Stimulated activated naive CD8-positive, alpha-beta T cell treated with anti-CD3 and anti-CD28 coated beads, Interleukin-15, Interleukin-2, amounts not matched to agents 100 ng/mL and 50 ng/mL, for 24 hours (primary cell): ENCODE measurements around the gene MYBPC3.

ENCODE experiments used
- H3K27ac Mint-ChIP-seq: one replicate; pipeline ENCODE4 v1.8.0; 2021; ENCODE audit warnings: mild to moderate bottlenecking, mixed read lengths
- H3K27me3 Mint-ChIP-seq: one replicate; pipeline ENCODE4 v1.8.0; 2021; ENCODE audit warnings: mixed read lengths
- H3K36me3 Mint-ChIP-seq: one replicate; pipeline ENCODE4 v1.8.0; 2021; ENCODE audit warnings: low read depth, mixed read lengths
- H3K4me1 Mint-ChIP-seq: one replicate; pipeline ENCODE4 v1.8.0; 2021; ENCODE audit warnings: low read depth, mixed read lengths
- H3K4me3 Mint-ChIP-seq: one replicate; pipeline ENCODE4 v1.8.0; 2021; ENCODE audit warnings: mild to moderate bottlenecking, mixed read lengths
- H3K9me3 Mint-ChIP-seq: one replicate; pipeline ENCODE4 v1.8.0; 2021; ENCODE audit warnings: mixed read lengths

The MYBPC3 gene

DNA sequence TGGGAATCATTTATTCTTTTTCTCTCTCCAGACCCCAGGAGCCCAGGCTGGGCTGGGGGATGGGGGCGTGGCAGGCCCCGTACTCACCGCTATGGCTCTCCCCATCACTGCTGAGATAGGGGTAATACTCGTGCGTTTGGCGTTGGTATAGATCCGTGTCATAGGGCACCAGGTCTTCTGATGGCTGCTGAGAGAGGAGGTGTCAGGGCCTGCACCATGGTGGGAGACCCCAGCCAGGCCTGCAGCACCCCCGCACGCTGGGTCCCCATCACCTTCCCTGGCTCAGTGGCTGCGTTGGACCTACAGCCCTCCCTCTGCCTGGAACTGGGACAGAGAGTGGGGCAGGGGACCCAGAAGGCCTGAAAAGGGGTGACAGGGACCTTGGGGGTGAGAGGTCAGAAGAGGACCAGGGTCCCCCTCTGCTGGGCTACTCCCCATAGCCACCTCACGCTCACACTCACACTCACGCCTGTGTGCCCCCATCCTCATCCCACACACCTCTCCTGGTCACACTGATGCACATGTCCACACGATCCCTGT lies 23.1 kb upstream of the MYBPC3 start:
- H3K36me3 Mint-ChIP-seq, result no peaks in the 10 kb centered on the region
- H3K4me3 Mint-ChIP-seq, result no peak overlapping the region
- H3K27me3 Mint-ChIP-seq, result no peaks in the 10 kb centered on the region
- no peaks in the 10 kb centered on the region for H3K9me3 Mint-ChIP-seq
- no peak overlapping the region for H3K27ac Mint-ChIP-seq
- peaks cover 26% of the 10 kb centered on the region for H3K4me1 Mint-ChIP-seq

DNA sequence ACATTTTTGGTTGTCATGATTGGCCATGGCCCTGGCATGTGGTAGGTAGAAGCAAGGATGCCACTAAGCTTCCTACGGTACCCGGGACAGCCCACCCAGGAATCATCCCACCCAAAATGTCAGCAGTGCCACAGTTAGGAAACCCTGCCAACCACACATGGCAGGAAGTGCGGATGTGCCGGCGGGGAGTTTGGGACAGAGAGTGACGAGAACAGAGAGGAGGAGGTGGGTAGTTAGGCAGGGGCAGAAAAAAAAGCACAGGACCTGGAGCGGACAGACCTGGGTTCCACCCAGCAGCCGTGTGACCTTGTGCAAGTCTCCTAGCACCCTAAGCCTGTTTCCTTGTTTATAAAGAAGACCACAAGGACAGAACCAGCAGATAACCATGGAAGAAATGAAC lies 22.5 kb upstream of the MYBPC3 start:
- Mint-ChIP-seq H3K9me3 (no peaks in the 10 kb centered on the region), H3K27me3 (no peaks in the 10 kb centered on the region), H3K4me3 (peak overlapping the region; percentile 20), H3K27ac (no peak overlapping the region), H3K36me3 (no peaks in the 10 kb centered on the region), H3K4me1 (peaks cover 29% of the 10 kb centered on the region)

DNA sequence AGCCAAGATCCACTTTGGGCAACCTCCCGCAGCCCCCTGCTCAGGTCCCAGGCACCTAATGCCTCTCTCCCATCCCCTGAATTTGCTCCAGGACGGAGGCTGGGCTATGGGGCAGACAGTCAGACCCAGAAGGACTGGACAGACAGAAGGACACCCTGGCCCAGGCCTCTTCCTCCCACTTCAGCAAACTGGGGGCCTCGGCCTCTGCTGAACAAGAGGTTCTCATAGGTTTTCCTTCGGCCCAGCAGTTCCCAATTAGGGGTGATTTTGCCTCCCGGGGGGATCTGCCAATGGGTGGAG lies 22.2 kb upstream of the MYBPC3 start:
- H3K4me3 Mint-ChIP-seq, result peak overlapping the region; percentile 20
- H3K27me3 Mint-ChIP-seq, result no peaks in the 10 kb centered on the region
- no peaks in the 10 kb centered on the region for H3K36me3 Mint-ChIP-seq
- H3K4me1 Mint-ChIP-seq, result peaks cover 33% of the 10 kb centered on the region
- H3K27ac Mint-ChIP-seq, result no peak overlapping the region
- H3K9me3 Mint-ChIP-seq, result no peaks in the 10 kb centered on the region

DNA sequence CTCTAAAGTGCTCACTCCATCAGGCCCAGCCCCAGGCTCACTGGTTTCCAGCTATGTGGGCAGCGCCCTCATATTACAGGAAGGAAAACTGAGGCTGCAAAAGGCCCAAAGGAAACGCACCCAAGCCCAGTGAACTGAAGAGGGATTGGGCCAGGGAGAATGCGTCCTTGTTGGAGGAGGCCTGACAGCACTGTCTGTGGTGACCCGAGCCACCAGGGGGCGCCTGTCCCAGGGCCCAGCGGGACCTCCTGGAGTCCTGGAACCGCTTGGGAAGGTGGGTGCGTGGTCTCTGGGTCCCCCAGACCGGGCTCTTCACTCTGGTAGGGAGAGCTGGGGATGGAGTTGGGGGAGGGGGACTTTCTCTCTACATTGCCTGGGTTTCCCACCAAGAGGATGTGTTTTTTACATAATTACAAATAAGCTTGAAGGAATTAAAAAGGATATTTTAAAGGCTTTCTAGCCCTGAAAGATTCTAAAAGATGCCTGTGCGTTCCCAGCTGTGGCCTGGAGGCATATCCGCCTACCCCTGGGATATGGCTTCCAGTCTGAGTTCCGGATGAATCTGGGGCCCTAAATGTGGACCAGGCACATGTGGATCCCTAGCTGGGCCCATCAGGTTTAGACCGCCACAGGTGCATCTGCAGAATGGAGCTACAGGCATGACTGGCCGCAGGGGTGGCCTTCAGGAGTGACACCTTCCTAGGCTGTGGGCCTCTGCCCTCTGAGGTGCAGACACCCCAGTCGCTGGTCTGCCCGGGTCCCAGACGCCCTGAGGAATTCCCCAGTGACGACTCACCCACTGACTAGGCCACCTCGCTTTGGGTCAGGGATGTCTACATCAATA lies 21.6 kb upstream of the MYBPC3 start:
- no peak overlapping the region for H3K4me3 Mint-ChIP-seq
- H3K27me3 Mint-ChIP-seq, result no peaks in the 10 kb centered on the region
- no peaks in the 10 kb centered on the region for H3K36me3 Mint-ChIP-seq
- no peak overlapping the region for H3K27ac Mint-ChIP-seq
- no peaks in the 10 kb centered on the region for H3K9me3 Mint-ChIP-seq
- peaks cover 39% of the 10 kb centered on the region for H3K4me1 Mint-ChIP-seq

DNA sequence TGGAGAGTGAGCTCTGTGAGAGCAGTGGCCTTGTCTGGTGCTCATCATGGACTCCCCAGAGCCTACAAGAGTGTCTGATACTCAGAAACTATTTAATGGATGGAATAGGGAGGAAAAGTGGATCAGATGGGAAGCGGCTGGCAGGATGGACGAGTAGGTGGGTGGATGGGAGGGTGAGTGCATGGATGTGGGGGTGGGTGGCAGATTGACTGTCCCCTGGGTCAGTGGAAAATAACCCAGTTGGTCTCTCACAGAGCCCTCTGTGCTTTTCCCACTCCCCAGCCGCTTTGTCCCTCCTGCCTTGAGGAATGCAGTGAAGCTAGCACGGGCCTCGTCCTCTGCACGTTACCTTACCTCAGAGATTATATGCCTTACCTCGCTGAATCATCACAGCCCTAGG lies 19.9 kb upstream of the MYBPC3 start:
- Mint-ChIP-seq H3K27ac (no peak overlapping the region), H3K27me3 (no peaks in the 10 kb centered on the region), H3K4me3 (no peak overlapping the region), H3K4me1 (peaks cover 44% of the 10 kb centered on the region), H3K36me3 (peaks cover 4% of the 10 kb centered on the region), H3K9me3 (no peaks in the 10 kb centered on the region)

DNA sequence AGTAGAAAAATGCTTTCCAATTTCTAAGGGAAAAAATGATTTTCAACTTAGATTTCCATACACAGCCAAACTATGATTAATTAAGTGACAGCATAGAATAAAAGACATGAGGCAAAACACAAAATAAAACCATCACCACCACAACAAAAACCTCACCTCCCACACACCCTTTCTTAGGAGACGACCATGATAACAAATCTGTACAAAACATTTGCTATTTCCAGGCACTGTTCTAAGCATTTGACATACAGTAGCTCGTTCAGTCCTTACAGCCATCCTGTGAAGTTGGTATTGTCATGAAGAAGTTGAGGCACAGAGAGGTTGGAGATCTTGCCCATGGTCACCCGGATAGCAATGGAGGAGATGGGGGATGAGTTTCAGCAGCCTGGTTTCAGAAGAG lies 17.2 kb upstream of the MYBPC3 start:
- no peaks in the 10 kb centered on the region for H3K9me3 Mint-ChIP-seq
- H3K4me3 Mint-ChIP-seq, result peak overlapping the region; percentile 56
- peaks cover 8% of the 10 kb centered on the region for H3K36me3 Mint-ChIP-seq
- H3K27me3 Mint-ChIP-seq, result no peaks in the 10 kb centered on the region
- H3K4me1 Mint-ChIP-seq, result peaks cover 44% of the 10 kb centered on the region
- peak overlapping the region; percentile 93 for H3K27ac Mint-ChIP-seq

DNA sequence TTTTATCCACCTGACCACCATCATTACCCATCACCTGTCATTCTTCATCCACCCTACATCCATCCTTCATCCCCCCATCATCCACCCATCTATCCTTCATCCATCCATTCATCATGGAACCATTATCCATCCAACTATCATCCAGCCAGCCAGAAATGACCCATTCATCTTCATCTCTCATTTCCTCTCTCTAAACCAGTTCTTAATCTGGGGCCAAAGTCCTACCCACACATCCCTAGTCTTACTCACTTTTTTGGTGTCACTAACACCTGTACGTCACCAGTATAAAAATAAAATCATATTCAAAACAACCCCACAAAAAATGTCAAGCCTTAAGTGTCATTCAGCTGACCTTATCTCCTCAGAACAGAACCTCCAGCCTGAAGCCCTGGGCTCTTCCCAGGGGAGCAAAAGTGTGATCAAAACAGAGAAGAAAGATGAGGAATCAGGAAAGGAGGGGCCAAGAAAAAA lies 13.6 kb upstream of the MYBPC3 start:
- Mint-ChIP-seq H3K4me1 (peaks cover 43% of the 10 kb centered on the region), H3K27ac (peak overlapping the region; percentile 71), H3K27me3 (no peaks in the 10 kb centered on the region), H3K9me3 (no peaks in the 10 kb centered on the region), H3K4me3 (no peak overlapping the region), H3K36me3 (peaks cover 8% of the 10 kb centered on the region)

DNA sequence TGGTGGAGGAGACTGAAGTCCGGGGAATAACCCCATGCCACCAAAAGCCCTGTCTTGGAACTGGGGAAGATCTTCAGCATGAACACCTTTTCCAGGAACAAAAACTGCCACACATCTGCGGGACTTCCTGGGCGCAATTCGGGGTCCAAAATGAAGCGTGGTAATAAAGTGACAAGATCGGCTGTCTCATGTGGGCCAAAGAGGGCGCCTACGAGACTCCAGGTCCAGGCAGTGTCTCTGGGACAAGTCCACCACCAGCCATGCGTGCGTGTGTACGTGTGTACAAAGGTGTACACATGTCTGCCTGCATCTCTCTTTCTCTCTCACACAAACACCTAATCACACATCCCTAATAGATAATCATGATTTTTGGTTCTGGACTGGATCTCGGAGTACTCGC lies 8.9 kb upstream of the MYBPC3 start:
- H3K27ac Mint-ChIP-seq, result peak overlapping the region; percentile 57
- no peaks in the 10 kb centered on the region for H3K36me3 Mint-ChIP-seq
- peaks cover 31% of the 10 kb centered on the region for H3K4me1 Mint-ChIP-seq
- no peak overlapping the region for H3K4me3 Mint-ChIP-seq
- no peaks in the 10 kb centered on the region for H3K9me3 Mint-ChIP-seq
- H3K27me3 Mint-ChIP-seq, result no peaks in the 10 kb centered on the region

DNA sequence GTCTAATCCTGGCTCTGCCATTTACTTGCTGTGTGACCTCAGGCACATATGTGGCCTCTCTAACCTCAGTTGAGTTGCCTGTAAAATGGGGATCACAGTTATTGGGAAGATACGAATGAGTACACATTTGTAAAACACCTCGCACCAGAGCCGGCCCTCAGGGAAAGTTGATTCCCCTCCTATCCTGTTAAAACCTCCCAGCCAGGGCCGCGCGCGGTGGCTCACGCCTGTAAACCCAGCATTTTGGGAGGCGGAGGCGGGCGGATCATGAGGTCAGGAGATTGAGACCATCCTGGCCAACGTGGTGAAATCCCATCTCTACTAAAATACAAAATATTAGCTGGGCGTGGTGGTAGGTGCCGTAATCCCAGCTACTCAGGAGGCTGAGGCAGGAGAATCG lies 7.8 kb upstream of the MYBPC3 start:
- H3K27ac Mint-ChIP-seq, result no peak overlapping the region
- no peaks in the 10 kb centered on the region for H3K27me3 Mint-ChIP-seq
- H3K4me1 Mint-ChIP-seq, result peaks cover 24% of the 10 kb centered on the region
- no peak overlapping the region for H3K4me3 Mint-ChIP-seq
- no peaks in the 10 kb centered on the region for H3K36me3 Mint-ChIP-seq
- H3K9me3 Mint-ChIP-seq, result no peaks in the 10 kb centered on the region

DNA sequence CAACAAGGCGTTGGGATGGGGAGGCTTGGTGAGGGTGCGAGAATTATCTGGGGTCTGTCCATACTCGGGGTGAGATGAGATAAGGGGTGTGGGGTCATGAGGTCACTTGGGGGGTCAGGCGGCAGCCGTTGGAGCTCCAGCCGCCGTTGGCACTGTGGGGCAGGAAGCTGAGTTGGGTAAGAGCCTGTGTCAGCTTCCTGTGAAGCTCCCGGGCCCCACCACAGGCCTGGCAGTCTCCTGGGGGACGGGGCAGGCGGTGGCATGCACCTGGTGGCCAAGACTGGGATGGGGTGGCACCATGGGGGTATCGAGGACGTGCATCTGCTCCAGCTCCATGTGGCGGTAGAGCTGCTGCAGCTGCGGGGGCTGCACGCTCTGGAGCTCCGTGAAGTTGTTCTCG lies 7.1 kb upstream of the MYBPC3 start:
- H3K4me1 Mint-ChIP-seq, result peaks cover 24% of the 10 kb centered on the region
- H3K36me3 Mint-ChIP-seq, result no peaks in the 10 kb centered on the region
- no peaks in the 10 kb centered on the region for H3K27me3 Mint-ChIP-seq
- H3K9me3 Mint-ChIP-seq, result no peaks in the 10 kb centered on the region
- H3K4me3 Mint-ChIP-seq, result no peak overlapping the region
- H3K27ac Mint-ChIP-seq, result peak overlapping the region; percentile 51

DNA sequence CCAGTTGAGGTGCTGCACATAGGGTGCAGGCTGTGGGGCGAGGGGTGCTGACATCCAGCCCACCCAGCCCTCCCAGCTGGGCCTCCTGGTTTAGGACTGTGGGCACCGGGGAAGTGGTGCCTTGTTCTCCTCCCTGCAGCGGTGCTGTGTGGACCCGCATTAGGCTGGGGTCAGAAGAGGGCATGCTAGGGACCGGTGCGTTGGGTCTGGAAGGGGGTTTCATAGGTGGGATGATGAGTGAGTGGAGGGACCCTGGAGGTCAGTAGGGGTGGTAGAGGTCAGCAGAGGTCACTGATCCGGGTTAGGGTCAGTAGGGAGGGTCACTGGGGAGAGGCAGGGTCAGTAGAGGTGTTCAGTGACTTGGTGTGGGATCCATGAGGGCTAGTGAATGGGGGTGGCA lies 6.7 kb upstream of the MYBPC3 start:
- H3K36me3 Mint-ChIP-seq, result no peaks in the 10 kb centered on the region
- H3K27me3 Mint-ChIP-seq, result no peaks in the 10 kb centered on the region
- H3K9me3 Mint-ChIP-seq, result no peaks in the 10 kb centered on the region
- H3K4me3 Mint-ChIP-seq, result no peak overlapping the region
- peak overlapping the region; percentile 51 for H3K27ac Mint-ChIP-seq
- H3K4me1 Mint-ChIP-seq, result peaks cover 24% of the 10 kb centered on the region

DNA sequence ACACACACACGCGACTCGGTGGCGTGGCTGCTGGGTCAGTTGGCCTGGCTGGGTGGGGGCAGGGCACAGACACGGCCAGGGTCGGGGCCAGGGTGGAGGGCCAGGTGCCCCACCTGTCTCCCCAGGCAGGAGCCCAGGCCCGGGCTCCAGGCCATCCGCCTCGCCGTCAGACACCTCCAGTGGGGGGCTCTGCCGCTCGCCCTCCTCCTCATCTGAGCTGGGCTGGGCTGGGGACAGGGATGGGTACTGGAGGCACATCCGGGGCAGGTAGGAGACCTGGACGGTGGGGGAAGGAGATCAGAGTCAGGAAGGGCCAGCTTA lies 6.2 kb upstream of the MYBPC3 start:
- Mint-ChIP-seq H3K36me3 (no peaks in the 10 kb centered on the region), H3K9me3 (no peaks in the 10 kb centered on the region), H3K4me1 (peaks cover 24% of the 10 kb centered on the region), H3K27ac (no peak overlapping the region), H3K27me3 (no peaks in the 10 kb centered on the region), H3K4me3 (no peak overlapping the region)

DNA sequence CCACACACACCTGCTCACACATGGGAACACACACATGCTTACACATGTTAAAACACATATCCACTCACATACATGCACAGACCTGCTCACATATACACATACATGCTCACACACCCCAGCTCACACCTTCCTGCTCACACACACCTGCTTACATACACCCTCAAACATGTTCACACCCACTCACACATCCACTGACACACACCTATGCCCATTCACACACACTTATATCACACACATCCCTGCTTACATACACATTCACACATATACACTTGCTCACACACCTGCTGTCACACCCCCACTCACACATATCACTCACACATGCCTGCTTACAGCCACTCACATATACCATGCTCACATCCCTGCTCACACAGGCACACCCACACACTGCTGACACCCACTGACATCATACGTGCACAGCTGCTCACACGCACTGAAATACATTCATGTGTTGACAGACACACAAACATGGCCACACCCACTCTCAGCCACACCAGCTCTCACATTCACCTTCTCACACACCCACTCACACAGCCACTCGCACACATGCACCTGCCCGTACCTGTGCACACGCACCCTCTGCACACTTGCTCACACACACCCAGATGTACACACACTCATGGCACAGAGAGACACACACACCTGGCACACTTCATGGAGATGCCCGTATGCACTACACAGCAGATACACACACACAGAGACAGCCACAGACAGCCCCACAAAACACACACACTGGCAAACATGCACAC lies 5.7 kb upstream of the MYBPC3 start:
- no peak overlapping the region for H3K4me3 Mint-ChIP-seq
- no peak overlapping the region for H3K27ac Mint-ChIP-seq
- peaks cover 24% of the 10 kb centered on the region for H3K4me1 Mint-ChIP-seq
- no peaks in the 10 kb centered on the region for H3K36me3 Mint-ChIP-seq
- no peaks in the 10 kb centered on the region for H3K27me3 Mint-ChIP-seq
- no peaks in the 10 kb centered on the region for H3K9me3 Mint-ChIP-seq

DNA sequence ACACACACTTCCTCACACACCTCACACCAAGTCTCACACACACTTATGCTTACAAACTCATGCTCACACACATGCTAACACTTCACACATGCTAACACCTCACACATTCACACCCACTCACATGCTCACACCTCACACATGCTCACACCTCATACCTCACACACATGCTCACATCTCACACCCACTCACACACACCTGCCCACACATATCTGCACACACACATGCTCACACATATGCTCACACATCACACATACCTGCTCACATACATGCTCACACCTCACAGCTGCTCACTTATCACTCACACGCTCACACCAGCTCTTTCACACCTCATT lies 4.5 kb upstream of the MYBPC3 start:
- no peaks in the 10 kb centered on the region for H3K9me3 Mint-ChIP-seq
- H3K36me3 Mint-ChIP-seq, result no peaks in the 10 kb centered on the region
- peaks cover 24% of the 10 kb centered on the region for H3K4me1 Mint-ChIP-seq
- H3K27me3 Mint-ChIP-seq, result no peaks in the 10 kb centered on the region
- no peak overlapping the region for H3K27ac Mint-ChIP-seq
- H3K4me3 Mint-ChIP-seq, result no peak overlapping the region

DNA sequence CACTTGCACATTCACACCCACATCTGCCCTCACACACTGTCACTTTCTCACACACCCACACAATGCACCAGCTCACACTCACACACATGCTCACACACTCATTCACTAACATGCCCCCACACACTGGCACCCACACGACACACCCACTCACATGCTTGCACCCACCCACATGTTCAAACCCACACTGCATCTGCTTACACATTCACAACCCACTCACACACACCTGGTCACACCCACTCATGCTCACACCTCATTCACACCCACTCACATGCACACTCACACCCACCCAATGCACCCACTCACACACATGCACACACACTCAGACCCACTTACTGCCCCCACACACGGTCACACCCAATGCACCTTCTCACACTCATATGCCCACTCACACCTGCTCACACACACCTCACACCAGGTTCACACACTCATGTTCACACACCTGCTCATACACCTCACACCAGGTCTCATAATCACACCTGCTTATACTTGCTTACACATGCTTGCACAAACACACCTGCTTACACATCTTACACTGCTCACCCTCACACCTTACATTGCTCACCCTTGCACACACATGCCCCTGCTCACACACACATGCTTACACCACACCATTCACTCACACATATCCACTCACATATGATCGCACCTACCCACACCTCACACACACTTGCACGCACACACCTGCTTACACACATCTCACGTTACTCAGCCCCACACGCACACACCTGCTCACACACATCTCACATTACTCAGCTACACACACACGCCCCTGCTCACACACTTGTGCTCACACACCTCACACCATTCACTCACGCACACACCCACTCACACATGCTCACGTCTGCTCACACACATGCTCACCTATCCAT lies 3.9 kb upstream of the MYBPC3 start:
- H3K9me3 Mint-ChIP-seq, result no peaks in the 10 kb centered on the region
- H3K36me3 Mint-ChIP-seq, result no peaks in the 10 kb centered on the region
- no peak overlapping the region for H3K4me3 Mint-ChIP-seq
- H3K4me1 Mint-ChIP-seq, result peaks cover 19% of the 10 kb centered on the region
- no peaks in the 10 kb centered on the region for H3K27me3 Mint-ChIP-seq
- no peak overlapping the region for H3K27ac Mint-ChIP-seq
